Heart right ventricle (tissue), 16 donors: ENCODE data around the gene FBXL4. TPM values are rescaled to one million over a fixed set of nuclear protein-coding genes. Genes with fewer than 3 reads are reported as not detected.
"Not testable (repeated sequence)": the region's sequence is repeated elsewhere in the genome, so short reads cannot be mapped to it uniquely, and the experiment has no call there.

Experiments
- ATAC-seq, 8 donors: fragments of 200-7000 bp; cut with Tn5 transposase; one replicate each; pipeline ENCODE4 v1.9.1; 2020; ENCODE audit warnings: mild to moderate bottlenecking in 8 of 8, moderate library complexity in 8 of 8, moderate number of reproducible peaks in 1 of 8
- DNase-seq, 2 donors: peaks; one replicate each; pipeline ENCODE4 v3.0.0-alpha.2; 2020
- H3K27ac ChIP-seq, 10 donors: fragments of 200-600 bp; sonication (generic) in 2 of 10; one replicate each; pipeline versions ENCODE4 v1.5.0 to v1.8.0; 2020 to 2022; ENCODE audit warnings: mild to moderate bottlenecking in 3 of 10
- H3K27me3 ChIP-seq, 7 donors: fragments of 200-600 bp; one replicate each; pipeline ENCODE4 v1.8.0; 2021 to 2022; ENCODE audit warnings: mild to moderate bottlenecking in 2 of 7
- H3K36me3 ChIP-seq, 9 donors: fragments of 200-600 bp; sonication (generic) in 1 of 9; one replicate each; pipeline versions ENCODE4 v1.5.0 to v1.8.0; 2020 to 2022; ENCODE audit warnings: mild to moderate bottlenecking in 2 of 9
- H3K4me1 ChIP-seq, 9 donors: fragments of 200-600 bp; sonication (generic) in 1 of 9; one replicate each; pipeline versions ENCODE4 v1.5.0 to v1.8.0; 2020 to 2022; ENCODE audit warnings: mild to moderate bottlenecking in 4 of 9
- H3K4me3 ChIP-seq, 10 donors: fragments of 200-600 bp; sonication (generic) in 2 of 10; one replicate each; pipeline versions ENCODE4 v1.5.0 to v1.8.0; 2020 to 2022; ENCODE audit warnings: mild to moderate bottlenecking in 7 of 10, moderate library complexity in 2 of 10
- H3K9me3 ChIP-seq, 11 donors: fragments of 200-600 bp in 10 of 11; sonication (generic) in 2 of 11; one replicate each; pipeline versions ENCODE4 v1.5.0 to v1.8.0; 2013 to 2022; ENCODE audit warnings: mild to moderate bottlenecking in 2 of 11, control low read depth in 1 of 11, moderate library complexity in 1 of 11
- WGBS, 2 donors: extraction: QIAGEN DNeasy Blood & Tissue Kit; methylation state at CpG; one replicate each; pipeline ENCODE4 v1.1.7; 2013; ENCODE audit warnings: inconsistent platforms in 1 of 2; 5-methylcytosine and 5-hydroxymethylcytosine counted together
- intact Hi-C, 10 donors: fragments of 100-400 bp; cut with DNase I; formaldehyde crosslinking; loops; one replicate each; pipeline versions ENCODE4 v1.11.1 to v1.14.2; 2022
- polyA plus RNA-seq, 2 donors: library from polyadenylated mRNA; stranded (reverse); fragments of 200-250 nt; gene quantifications; one replicate each; pipeline ENCODE4 v1.2.3, GENCODE V29; 2013
- total RNA-seq, 10 donors: library from RNA; stranded (reverse); fragmentation: NEBNext Ultra II Directional in 3 of 10; extraction: Animal tissue kit (Norgen Biotek cat#: 25700) in 3 of 10; gene quantifications; one replicate each; pipeline versions ENCODE4 v1.2.1 to v1.2.4, GENCODE V29; 2021 to 2023
- TF ChIP-seq, protein P1 (sequence below), 9 donors: fragments of 200-600 bp; sonication (generic) in 2 of 9; IDR thresholded peaks; one replicate each; pipeline versions ENCODE4 v1.5.0 to v1.8.0; 2021 to 2022; ENCODE audit warnings: antibody characterized with exemption in 9 of 9, mild to moderate bottlenecking in 5 of 9, moderate library complexity in 1 of 9
- donor health status: Arrhythmogenic right ventricular cardiomyopathy.
- donor health status: ischemic (EF 13 %, LVEDD 7.1; RV severe dilation, severe dysfunction).
- donor health status: healthy with polysubstance abuse.
- donor health status: DM: no; HTN: yes; CAD: no.
- donor health status: DM: no; HTN: no; CAD: no.
- donor health status: ischemic (EF 25% LVEDD 6.9; RV normal size, moderate dysfunction).
- donor health status: ischemic (EF 25% LVEDD 5.7; RV mildly dilated, moderate dysfunction).
- donor health status: healthy.
- donor health status: DM: yes; HTN: yes; CAD: no.
- donor health status: Ischemic cardiomyopathy.
- donor health status: ischemic (EF 35%, LVEDD 5.7; RV mildly dilated, moderate dysfunction).
- donor health status: nonischemic (EF 11% LVEDD 7.7; RV severe dilation, severe dysfunction).
- donor health status: DM: yes; HTN: yes; CAD: no.
- donor health status: PGD.
- donor health status: ischemic (EF 29% LVEDD 5.4; RV normal size, mild dysfunction).
- donor health status: nonischemic (EF 23%, LVEDD 6.1; RV moderate dilation, normal function).

Gene FBXL4
- total and polyA plus RNA-seq, 12 donors, result 2.6 to 20.8 (median 17.0) TPM

DNA sequence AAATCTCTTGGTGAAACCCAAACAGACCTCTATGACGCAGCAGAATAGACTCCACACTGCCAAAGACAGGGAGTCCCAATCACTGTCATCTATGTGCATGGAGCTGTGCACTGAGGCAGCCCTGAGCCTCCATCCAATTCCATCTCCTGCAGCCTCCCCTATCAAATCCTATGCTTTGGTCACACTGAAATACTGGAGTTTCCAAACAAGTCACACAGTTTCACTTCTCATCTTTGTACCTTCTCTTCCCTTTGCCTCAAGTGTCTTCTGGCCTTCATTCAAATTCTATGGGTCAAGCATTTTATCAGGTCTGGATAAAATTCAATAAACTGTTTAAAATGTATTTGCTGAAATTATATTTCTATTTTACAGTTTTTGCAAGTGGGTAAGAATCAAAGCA lies 38.5 kb downstream of the FBXL4 start:
- Histone ChIP-seq H3K4me1 (no peaks in the 10 kb centered on the region), H3K9me3 (peaks cover 0 to 28% (median 3%) of the 10 kb centered on the region in 11 donors), H3K27me3 (no peaks in the 10 kb centered on the region), H3K36me3 (peaks cover 0 to 51% (median 4%) of the 10 kb centered on the region in 9 donors), H3K4me3 (no peak overlapping the region), H3K27ac (no peak overlapping the region)
- TF ChIP-seq, protein P1, sequence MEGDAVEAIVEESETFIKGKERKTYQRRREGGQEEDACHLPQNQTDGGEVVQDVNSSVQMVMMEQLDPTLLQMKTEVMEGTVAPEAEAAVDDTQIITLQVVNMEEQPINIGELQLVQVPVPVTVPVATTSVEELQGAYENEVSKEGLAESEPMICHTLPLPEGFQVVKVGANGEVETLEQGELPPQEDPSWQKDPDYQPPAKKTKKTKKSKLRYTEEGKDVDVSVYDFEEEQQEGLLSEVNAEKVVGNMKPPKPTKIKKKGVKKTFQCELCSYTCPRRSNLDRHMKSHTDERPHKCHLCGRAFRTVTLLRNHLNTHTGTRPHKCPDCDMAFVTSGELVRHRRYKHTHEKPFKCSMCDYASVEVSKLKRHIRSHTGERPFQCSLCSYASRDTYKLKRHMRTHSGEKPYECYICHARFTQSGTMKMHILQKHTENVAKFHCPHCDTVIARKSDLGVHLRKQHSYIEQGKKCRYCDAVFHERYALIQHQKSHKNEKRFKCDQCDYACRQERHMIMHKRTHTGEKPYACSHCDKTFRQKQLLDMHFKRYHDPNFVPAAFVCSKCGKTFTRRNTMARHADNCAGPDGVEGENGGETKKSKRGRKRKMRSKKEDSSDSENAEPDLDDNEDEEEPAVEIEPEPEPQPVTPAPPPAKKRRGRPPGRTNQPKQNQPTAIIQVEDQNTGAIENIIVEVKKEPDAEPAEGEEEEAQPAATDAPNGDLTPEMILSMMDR (IDR thresholded peaks at IDR 0.05), result no peak
- ATAC-seq, result no peak
- WGBS, 2 donors, result 96 to 100% methylated on average over 1 of the region's 1 CpG
- intact Hi-C loops, result no loop called here
- no peak for DNase-seq

DNA sequence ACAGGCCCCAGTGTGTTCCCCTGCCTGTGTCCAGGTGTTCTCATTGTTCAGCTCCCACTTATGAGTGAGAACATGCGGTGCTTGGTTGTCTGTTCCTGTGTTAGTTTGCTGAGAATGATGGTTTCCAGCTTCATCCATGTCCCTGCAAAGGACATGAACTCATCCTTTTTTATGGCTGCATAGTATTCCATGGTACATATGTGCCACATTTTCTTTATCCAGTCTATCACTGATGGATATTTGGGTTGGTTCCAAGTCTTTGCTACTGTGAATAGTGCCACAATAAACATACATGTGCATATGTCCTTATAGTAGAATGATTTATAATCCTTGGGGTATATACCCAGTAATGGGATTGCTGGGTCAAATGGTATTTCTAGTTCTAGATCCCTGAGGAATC lies 41.4 kb downstream of the FBXL4 start:
- ATAC-seq, H3K27ac ChIP-seq, H3K9me3 ChIP-seq, H3K4me1 ChIP-seq, H3K27me3 ChIP-seq, DNase-seq, H3K4me3 ChIP-seq, intact Hi-C loops: not testable (repeated sequence)
- 100% methylated on average over 1 of the region's 1 CpG for WGBS, 2 donors
- peaks cover 0 to 67% (median 4%) of the 10 kb centered on the region in 9 donors for H3K36me3 ChIP-seq

DNA sequence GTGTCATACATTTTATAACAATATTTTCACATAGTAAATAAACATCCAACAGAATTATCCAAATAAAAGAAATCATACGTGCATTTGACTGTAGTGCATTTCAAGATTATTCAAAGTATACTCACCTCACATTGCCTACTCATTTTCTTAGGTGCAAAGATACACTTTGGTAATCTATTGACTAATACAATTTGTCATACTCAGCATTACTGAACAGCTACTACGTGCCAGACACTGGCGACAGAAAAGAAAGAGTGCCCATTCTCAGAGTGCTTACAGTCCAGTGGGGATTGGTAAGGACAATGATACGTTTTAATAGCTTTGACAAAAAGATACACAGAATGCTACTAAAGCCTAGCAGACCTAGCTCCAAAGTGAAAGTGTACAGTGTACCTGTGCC lies 42.0 kb downstream of the FBXL4 start:
- Histone ChIP-seq H3K27me3 (no peaks in the 10 kb centered on the region), H3K27ac (no peak overlapping the region), H3K4me1 (no peaks in the 10 kb centered on the region), H3K9me3 (peaks cover 0 to 3% (median 0%) of the 10 kb centered on the region in 11 donors), H3K4me3 (no peak overlapping the region), H3K36me3 (peaks cover 0 to 67% (median 4%) of the 10 kb centered on the region in 9 donors)
- intact Hi-C loops, result no loop called here
- TF ChIP-seq, protein P1 (IDR thresholded peaks at IDR 0.05), result no peak
- ATAC-seq, result no peak
- WGBS, 2 donors, result 94 to 95% methylated on average over 4 of the region's 4 CpGs
- no peak for DNase-seq

DNA sequence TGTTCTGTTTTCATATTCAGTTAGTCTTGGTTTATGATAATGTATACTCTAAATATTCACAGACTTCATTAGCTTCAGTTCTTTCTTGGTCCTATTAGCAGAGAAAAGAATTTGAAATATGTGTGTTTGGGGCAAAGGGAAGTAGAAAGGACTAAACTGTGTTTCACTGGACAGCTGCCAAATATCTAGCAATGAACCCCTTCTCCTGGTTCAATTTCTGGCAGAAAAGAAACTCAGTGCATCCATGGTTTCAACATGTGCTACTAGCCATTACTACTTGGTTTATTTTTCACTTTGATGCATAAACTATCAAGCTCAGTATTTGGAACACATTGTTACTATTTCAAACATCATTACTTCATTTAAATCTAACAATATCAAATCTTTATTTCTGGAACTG lies 43.6 kb downstream of the FBXL4 start:
- Histone ChIP-seq H3K4me1 (no peaks in the 10 kb centered on the region), H3K4me3 (no peak overlapping the region), H3K9me3 (peaks cover 0 to 8% (median 0%) of the 10 kb centered on the region in 11 donors), H3K27me3 (no peaks in the 10 kb centered on the region), H3K27ac (no peak overlapping the region), H3K36me3 (peaks cover 0 to 82% (median 13%) of the 10 kb centered on the region in 9 donors)
- intact Hi-C loops, result no loop called here
- no peak for ATAC-seq
- TF ChIP-seq, protein P1 (IDR thresholded peaks at IDR 0.05), result no peak
- DNase-seq, result no peak

DNA sequence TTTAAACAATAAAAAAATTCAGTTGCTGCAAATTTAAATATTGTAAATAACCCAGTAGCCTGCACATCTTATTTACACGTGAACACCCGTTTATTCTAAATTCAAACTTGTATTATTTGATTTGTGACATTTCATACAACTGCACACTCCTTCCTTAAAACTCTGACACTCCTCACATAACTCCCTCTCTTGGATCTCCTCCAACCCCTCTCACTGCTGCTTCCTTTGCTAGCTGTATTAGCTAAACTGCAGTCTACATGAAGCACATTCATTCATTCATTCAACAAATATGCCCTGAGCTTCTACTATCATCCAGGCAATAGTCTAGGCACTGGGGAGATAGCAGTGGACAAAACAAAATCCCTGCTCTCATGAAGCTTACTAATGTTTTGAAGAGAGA lies 47.0 kb downstream of the FBXL4 start:
- DNase-seq (no peak), ATAC-seq (no peak)
- Histone ChIP-seq H3K27me3 (no peaks in the 10 kb centered on the region), H3K27ac (no peak overlapping the region), H3K4me3 (no peak overlapping the region), H3K36me3 (peaks cover 0 to 100% (median 25%) of the 10 kb centered on the region in 9 donors), H3K9me3 (peaks cover 0 to 13% (median 0%) of the 10 kb centered on the region in 11 donors), H3K4me1 (no peaks in the 10 kb centered on the region)
- WGBS, 2 donors, result 83 to 90% methylated on average over 2 of the region's 2 CpGs
- intact Hi-C loops, result no loop called here
- TF ChIP-seq, protein P1 (IDR thresholded peaks at IDR 0.05), result no peak
